ENCODE results near the gene EXD3. TPM values are rescaled to one million over a fixed set of nuclear protein-coding genes. Genes with fewer than 3 reads are reported as not detected.

EXD3 gene
- total and polyA plus RNA-seq, 9 of the 15 experiments (the other 6 are each of a cell fraction or from before 2014, with no cell fraction given) = 0.29 to 12.5 (median 3.9) TPM

DNA sequence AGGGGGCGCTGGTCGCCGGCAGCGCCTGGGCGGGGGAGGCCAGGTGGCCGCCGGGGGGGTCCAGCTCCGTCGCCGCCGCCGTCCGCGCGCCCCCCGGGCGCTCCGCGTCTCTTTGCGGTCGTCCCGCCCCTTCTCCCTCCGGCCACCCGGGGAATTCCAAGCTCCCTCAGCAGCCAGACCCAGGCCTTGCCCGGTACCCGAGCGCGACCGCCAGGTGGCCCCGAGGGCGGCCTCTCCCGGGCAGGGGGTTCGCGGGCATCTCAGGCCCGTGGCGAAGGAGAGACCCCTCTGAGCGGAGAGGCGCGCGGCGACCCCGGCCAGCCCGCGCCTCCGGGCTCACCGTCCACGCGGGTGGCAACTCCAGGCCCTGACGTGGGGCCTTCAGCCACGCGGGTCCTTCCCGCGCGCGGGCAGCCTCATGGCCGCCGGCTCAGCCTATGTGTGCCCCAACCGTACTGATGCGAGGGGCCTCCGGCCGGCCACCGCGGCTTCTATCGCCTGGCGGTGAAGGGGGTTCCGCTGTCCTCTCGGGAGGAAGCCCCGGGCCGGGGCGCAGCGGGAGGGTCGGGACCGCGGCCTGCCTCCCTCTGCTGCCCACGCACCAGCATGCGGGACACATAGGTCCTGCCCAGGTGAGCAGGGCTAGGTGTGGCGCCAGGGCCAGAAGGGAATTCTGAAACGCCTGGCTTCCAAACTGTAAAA lies 120.4 kb downstream of the EXD3 start (continued):
- TF ChIP-seq ZNF830 (CRISPR knock-in tag; IDR thresholded peaks at IDR 0.05) (no peak), SLC30A9 (CRISPR knock-in tag; IDR thresholded peaks at IDR 0.05) (no peak), HIVEP1 (CRISPR knock-in tag; IDR thresholded peaks at IDR 0.05) (no peak), FOS (IDR thresholded peaks at IDR 0.05; ENCODE audit: extremely low read depth, insufficient read length) (no peak), ZNF780A (CRISPR knock-in tag; IDR thresholded peaks at IDR 0.05) (no peak), KLF10 (CRISPR knock-in tag; IDR thresholded peaks at IDR 0.05) (no peak), SMC3 (conservative IDR thresholded peaks at IDR 0.05; ENCODE audit: insufficient read depth, low read depth, low read length) (peak; percentile 24; the same call in 1 of the 2 replicates), EZH2 (IDR thresholded peaks at IDR 0.05; ENCODE audit: borderline replicate concordance, low read depth, low read length) (no peak), FOXM1 (IDR thresholded peaks at IDR 0.05; ENCODE audit: low read depth) (no peak), FOXM1 (CRISPR knock-in tag; IDR thresholded peaks at IDR 0.05; ENCODE audit: low read depth) (peak; percentile 81), SETDB1 (IDR thresholded peaks at IDR 0.05; ENCODE audit: low read length) (no peak), ZNF445 (CRISPR knock-in tag; IDR thresholded peaks at IDR 0.05; ENCODE audit: low read depth) (no peak), TCF7L2 (IDR thresholded peaks at IDR 0.05; ENCODE audit: low read depth, low read length) (no peak), SUPT5H (IDR thresholded peaks at IDR 0.05) (0 out of 2 replicates have a peak, but pooled peaks have one; percentile 29), PHF8 (IDR thresholded peaks at IDR 0.05; ENCODE audit: borderline replicate concordance, low read length) (peak; percentile 78; the same call in 1 of the 2 replicates), ZNF143 (CRISPR knock-in tag; IDR thresholded peaks at IDR 0.05) (0 out of 2 replicates have a peak, but pooled peaks have one; percentile 30), ZNF79 (CRISPR knock-in tag; IDR thresholded peaks at IDR 0.05; ENCODE audit: low read depth) (no peak), SAFB (IDR thresholded peaks at IDR 0.05; ENCODE audit: borderline replicate concordance, low read depth, low read length) (peak; percentile 99), FIP1L1 (IDR thresholded peaks at IDR 0.05; ENCODE audit: low read depth, low read length, poor library complexity, severe bottlenecking) (peak; percentile 45)
- TF ChIP-seq, protein P1, sequence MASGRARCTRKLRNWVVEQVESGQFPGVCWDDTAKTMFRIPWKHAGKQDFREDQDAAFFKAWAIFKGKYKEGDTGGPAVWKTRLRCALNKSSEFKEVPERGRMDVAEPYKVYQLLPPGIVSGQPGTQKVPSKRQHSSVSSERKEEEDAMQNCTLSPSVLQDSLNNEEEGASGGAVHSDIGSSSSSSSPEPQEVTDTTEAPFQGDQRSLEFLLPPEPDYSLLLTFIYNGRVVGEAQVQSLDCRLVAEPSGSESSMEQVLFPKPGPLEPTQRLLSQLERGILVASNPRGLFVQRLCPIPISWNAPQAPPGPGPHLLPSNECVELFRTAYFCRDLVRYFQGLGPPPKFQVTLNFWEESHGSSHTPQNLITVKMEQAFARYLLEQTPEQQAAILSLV (tag; IDR thresholded peaks at IDR 0.05) = no peak
- TF ChIP-seq, protein P2, sequence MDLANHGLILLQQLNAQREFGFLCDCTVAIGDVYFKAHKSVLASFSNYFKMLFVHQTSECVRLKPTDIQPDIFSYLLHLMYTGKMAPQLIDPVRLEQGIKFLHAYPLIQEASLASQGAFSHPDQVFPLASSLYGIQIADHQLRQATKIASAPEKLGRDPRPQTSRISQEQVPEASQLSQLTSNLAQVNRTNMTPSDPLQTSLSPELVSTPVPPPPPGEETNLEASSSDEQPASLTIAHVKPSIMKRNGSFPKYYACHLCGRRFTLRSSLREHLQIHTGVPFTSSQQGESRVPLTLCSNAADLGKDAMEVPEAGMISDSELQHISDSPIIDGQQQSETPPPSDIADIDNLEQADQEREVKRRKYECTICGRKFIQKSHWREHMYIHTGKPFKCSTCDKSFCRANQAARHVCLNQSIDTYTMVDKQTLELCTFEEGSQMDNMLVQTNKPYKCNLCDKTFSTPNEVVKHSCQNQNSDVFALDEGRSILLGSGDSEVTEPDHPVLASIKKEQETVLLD (IDR thresholded peaks at IDR 0.05) = 0 out of 2 replicates have a peak, but pooled peaks have one; percentile 50
- TF ChIP-seq, protein P3, sequence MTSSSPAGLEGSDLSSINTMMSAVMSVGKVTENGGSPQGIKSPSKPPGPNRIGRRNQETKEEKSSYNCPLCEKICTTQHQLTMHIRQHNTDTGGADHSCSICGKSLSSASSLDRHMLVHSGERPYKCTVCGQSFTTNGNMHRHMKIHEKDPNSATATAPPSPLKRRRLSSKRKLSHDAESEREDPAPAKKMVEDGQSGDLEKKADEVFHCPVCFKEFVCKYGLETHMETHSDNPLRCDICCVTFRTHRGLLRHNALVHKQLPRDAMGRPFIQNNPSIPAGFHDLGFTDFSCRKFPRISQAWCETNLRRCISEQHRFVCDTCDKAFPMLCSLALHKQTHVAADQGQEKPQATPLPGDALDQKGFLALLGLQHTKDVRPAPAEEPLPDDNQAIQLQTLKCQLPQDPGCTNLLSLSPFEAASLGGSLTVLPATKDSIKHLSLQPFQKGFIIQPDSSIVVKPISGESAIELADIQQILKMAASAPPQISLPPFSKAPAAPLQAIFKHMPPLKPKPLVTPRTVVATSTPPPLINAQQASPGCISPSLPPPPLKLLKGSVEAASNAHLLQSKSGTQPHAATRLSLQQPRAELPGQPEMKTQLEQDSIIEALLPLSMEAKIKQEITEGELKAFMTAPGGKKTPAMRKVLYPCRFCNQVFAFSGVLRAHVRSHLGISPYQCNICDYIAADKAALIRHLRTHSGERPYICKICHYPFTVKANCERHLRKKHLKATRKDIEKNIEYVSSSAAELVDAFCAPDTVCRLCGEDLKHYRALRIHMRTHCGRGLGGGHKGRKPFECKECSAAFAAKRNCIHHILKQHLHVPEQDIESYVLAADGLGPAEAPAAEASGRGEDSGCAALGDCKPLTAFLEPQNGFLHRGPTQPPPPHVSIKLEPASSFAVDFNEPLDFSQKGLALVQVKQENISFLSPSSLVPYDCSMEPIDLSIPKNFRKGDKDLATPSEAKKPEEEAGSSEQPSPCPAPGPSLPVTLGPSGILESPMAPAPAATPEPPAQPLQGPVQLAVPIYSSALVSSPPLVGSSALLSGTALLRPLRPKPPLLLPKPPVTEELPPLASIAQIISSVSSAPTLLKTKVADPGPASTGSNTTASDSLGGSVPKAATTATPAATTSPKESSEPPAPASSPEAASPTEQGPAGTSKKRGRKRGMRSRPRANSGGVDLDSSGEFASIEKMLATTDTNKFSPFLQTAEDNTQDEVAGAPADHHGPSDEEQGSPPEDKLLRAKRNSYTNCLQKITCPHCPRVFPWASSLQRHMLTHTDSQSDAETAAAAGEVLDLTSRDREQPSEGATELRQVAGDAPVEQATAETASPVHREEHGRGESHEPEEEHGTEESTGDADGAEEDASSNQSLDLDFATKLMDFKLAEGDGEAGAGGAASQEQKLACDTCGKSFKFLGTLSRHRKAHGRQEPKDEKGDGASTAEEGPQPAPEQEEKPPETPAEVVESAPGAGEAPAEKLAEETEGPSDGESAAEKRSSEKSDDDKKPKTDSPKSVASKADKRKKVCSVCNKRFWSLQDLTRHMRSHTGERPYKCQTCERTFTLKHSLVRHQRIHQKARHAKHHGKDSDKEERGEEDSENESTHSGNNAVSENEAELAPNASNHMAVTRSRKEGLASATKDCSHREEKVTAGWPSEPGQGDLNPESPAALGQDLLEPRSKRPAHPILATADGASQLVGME (CRISPR knock-in tag; IDR thresholded peaks at IDR 0.05) = peak; percentile 46; the same call in 1 of the 2 replicates
